ENCODE data around the gene COL7A1. TPM values are rescaled to one million over a fixed set of nuclear protein-coding genes. Genes with fewer than 3 reads are reported as not detected.
A peak's percentile ranks its signal among the peaks of the same experiment; 100 is the strongest.

The COL7A1 gene
- total and polyA plus RNA-seq, 2 of the 13 experiments (the other 11 are each of a cell fraction or from before 2014, with no cell fraction given) = 2.7 to 11.7 TPM

DNA sequence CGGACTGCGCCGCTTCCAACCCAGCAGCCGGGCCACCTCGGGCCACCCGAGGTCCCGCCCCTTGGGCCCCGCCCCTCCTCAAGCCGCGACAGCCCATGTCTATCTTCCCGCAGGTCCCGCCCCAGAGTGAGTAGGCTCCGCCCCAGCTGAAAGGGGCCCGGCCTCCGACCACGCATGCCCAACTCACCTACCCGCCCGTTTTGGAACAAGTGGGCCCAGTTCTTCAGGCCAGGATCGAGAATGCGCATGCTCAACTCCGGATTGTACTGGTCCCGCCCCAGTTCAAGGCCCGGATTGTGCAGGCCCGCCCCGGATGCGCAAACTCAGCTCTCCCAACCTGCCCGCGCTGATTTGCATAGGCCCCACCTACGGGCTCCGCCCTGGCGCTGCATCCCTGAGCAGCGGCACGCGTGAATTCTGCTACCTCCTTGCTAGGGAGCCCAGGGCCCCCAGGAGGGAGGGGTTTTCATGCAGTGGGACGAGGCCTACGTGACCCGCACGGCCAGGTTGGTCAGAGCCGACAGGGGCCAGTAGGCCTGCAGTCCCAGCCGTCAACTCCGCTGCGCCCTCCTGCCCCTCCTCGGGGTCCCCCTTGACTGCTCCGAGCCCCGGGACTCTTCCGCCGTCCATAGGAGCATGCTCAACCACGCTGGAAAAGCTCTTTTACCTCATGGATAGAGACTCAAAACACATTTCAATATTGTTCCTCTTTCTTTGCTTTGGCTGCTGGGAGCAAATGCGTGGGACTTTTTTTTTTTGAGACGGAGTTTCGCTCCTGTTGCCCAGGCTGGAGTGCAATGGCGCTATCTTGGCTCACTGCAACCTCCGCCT is 38.1 kb downstream of the COL7A1 start, which contains the start of gene PFKFB4 (continued):
- TF ChIP-seq ZBTB20 (CRISPR knock-in tag; IDR thresholded peaks at IDR 0.05; ENCODE audit: borderline replicate concordance, low read depth) = peak; percentile 24; the same call in 1 of the 2 replicates
- TF ChIP-seq ZNF747 (CRISPR knock-in tag; IDR thresholded peaks at IDR 0.05; ENCODE audit: borderline replicate concordance) = peak; percentile 75; the same call in 1 of the 2 replicates
- TF ChIP-seq, protein P1, sequence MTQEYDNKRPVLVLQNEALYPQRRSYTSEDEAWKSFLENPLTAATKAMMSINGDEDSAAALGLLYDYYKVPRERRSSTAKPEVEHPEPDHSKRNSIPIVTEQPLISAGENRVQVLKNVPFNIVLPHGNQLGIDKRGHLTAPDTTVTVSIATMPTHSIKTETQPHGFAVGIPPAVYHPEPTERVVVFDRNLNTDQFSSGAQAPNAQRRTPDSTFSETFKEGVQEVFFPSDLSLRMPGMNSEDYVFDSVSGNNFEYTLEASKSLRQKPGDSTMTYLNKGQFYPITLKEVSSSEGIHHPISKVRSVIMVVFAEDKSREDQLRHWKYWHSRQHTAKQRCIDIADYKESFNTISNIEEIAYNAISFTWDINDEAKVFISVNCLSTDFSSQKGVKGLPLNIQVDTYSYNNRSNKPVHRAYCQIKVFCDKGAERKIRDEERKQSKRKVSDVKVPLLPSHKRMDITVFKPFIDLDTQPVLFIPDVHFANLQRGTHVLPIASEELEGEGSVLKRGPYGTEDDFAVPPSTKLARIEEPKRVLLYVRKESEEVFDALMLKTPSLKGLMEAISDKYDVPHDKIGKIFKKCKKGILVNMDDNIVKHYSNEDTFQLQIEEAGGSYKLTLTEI (CRISPR knock-in tag; conservative IDR thresholded peaks at IDR 0.05) = no peak
- TF ChIP-seq SOX13 (IDR thresholded peaks at IDR 0.05) = peak; percentile 20; the same call in 1 of the 2 replicates
- TF ChIP-seq SOX13 (CRISPR knock-in tag; conservative IDR thresholded peaks at IDR 0.05 in 1 of 2, IDR thresholded peaks at IDR 0.05 in 1 of 2) = peak in 1 of 2 experiments; percentile 72; a peak in 2 of 4 replicates
- peak; percentile 40; the same call in 1 of the 2 replicates for TF ChIP-seq ZNF296 (CRISPR knock-in tag; conservative IDR thresholded peaks at IDR 0.05)
- peak; percentile 44; the same call in 1 of the 2 replicates for TF ChIP-seq TFAP4 (IDR thresholded peaks at IDR 0.05; ENCODE audit: borderline replicate concordance, low read depth)
- no peak for TF ChIP-seq MYNN (CRISPR knock-in tag; IDR thresholded peaks at IDR 0.05; ENCODE audit: low read depth)
- TF ChIP-seq GPBP1L1 (CRISPR knock-in tag; IDR thresholded peaks at IDR 0.05) = no peak
- TF ChIP-seq ZZZ3 (CRISPR knock-in tag; IDR thresholded peaks at IDR 0.05; ENCODE audit: borderline replicate concordance) = no peak; the same call in 1 of the 2 replicates
- peak; percentile 53; the same call in 1 of the 2 replicates for TF ChIP-seq ZNF558 (CRISPR knock-in tag; IDR thresholded peaks at IDR 0.05; ENCODE audit: borderline replicate concordance)
- TF ChIP-seq, protein P2, sequence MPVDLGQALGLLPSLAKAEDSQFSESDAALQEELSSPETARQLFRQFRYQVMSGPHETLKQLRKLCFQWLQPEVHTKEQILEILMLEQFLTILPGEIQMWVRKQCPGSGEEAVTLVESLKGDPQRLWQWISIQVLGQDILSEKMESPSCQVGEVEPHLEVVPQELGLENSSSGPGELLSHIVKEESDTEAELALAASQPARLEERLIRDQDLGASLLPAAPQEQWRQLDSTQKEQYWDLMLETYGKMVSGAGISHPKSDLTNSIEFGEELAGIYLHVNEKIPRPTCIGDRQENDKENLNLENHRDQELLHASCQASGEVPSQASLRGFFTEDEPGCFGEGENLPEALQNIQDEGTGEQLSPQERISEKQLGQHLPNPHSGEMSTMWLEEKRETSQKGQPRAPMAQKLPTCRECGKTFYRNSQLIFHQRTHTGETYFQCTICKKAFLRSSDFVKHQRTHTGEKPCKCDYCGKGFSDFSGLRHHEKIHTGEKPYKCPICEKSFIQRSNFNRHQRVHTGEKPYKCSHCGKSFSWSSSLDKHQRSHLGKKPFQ (CRISPR knock-in tag; IDR thresholded peaks at IDR 0.05; ENCODE audit: insufficient replicate concordance) = peak; percentile 70
- no peak for TF ChIP-seq ZNF12 (CRISPR knock-in tag; IDR thresholded peaks at IDR 0.05)
- TF ChIP-seq, protein P3, sequence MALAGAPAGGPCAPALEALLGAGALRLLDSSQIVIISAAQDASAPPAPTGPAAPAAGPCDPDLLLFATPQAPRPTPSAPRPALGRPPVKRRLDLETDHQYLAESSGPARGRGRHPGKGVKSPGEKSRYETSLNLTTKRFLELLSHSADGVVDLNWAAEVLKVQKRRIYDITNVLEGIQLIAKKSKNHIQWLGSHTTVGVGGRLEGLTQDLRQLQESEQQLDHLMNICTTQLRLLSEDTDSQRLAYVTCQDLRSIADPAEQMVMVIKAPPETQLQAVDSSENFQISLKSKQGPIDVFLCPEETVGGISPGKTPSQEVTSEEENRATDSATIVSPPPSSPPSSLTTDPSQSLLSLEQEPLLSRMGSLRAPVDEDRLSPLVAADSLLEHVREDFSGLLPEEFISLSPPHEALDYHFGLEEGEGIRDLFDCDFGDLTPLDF (CRISPR knock-in tag; IDR thresholded peaks at IDR 0.05) = peak; percentile 65
- TF ChIP-seq DPF2 (CRISPR knock-in tag; IDR thresholded peaks at IDR 0.05; ENCODE audit: borderline replicate concordance, low read depth) = peak; percentile 33; the same call in 1 of the 2 replicates
- TF ChIP-seq REST (IDR thresholded peaks at IDR 0.05; ENCODE audit: borderline replicate concordance in 1 of 2, low read depth in 1 of 2, low read length in 2 of 2) = peak in 1 of 2 experiments; percentile 59; a peak in 1 of 4 replicates

Data from HepG2 (cell line).